Stimulated activated CD8-positive, alpha-beta memory T cell treated with anti-CD3 and anti-CD28 coated beads, Interleukin-4, amount 100 ng/mL, for 48 hours (primary cell): Measurements from ENCODE around the gene IGIP.
"Not testable (repeated sequence)": the region's sequence is repeated elsewhere in the genome, so short reads cannot be mapped to it uniquely, and the experiment has no call there.

Experiments
- DNase-seq: peaks from one replicate; pipeline ENCODE4 v3.0.0-alpha.2; 2020

Gene IGIP

GRCh38 chr5:140142856-140143255 is 17.1 kb downstream of the IGIP start:
- DNase-seq: no peak

GRCh38 chr5:140143521-140144258 is 18.0 kb downstream of the IGIP start:
- no peak for DNase-seq

GRCh38 chr5:140145256-140145655 is 19.5 kb downstream of the IGIP start:
- DNase-seq: no peak

GRCh38 chr5:140145818-140146522 is 20.2 kb downstream of the IGIP start:
- DNase-seq: peak; percentile 72

- DNase-seq: no peak
Observed at GRCh38 chr5:140146523-140146842, 20.7 kb downstream of the IGIP start.

- no peak for DNase-seq
Observed at GRCh38 chr5:140147460-140147859, 21.7 kb downstream of the IGIP start.

- no peak for DNase-seq
Observed at GRCh38 chr5:140148508-140148907, 22.8 kb downstream of the IGIP start.

GRCh38 chr5:140150201-140150600 is 24.5 kb downstream of the IGIP start:
- DNase-seq: no peak

GRCh38 chr5:140151144-140152021 is 25.6 kb downstream of the IGIP start:
- no peak for DNase-seq

GRCh38 chr5:140152022-140152999 is 26.6 kb downstream of the IGIP start:
- no peak for DNase-seq

- no peak for DNase-seq
Observed at GRCh38 chr5:140153255-140153654, 27.5 kb downstream of the IGIP start.

GRCh38 chr5:140153905-140154304 is 28.2 kb downstream of the IGIP start:
- no peak for DNase-seq

- DNase-seq: not testable (repeated sequence)
Observed at GRCh38 chr5:140154710-140155381, 29.1 kb downstream of the IGIP start.

GRCh38 chr5:140157032-140157781 is 31.5 kb downstream of the IGIP start:
- DNase-seq: peak; percentile 94

GRCh38 chr5:140159014-140159927 is 33.5 kb downstream of the IGIP start:
- no peak for DNase-seq

GRCh38 chr5:140162275-140162674 is 36.5 kb downstream of the IGIP start:
- DNase-seq: no peak

- DNase-seq: no peak
Observed at GRCh38 chr5:140162781-140163180, 37.0 kb downstream of the IGIP start.

- DNase-seq: no peak
Observed at GRCh38 chr5:140165101-140165922, 39.6 kb downstream of the IGIP start.

GRCh38 chr5:140165923-140166270 is 40.2 kb downstream of the IGIP start:
- no peak for DNase-seq
